Uterine smooth muscle cell (primary cell): Measurements from ENCODE around the gene OR10J5. TPM values are rescaled to one million over a fixed set of nuclear protein-coding genes. Genes with fewer than 3 reads are reported as not detected.

Experiments
- total RNA-seq: library from RNA; depleted of rRNA; stranded (reverse); fragments of >200 nt; gene quantifications from 2 replicates; pipeline ENCODE4 v1.2.3, GENCODE V29; 2014

Gene OR10J5
- not detected in 2 replicates for total RNA-seq

GRCh38 chr1:159535907-159536306, at the start of gene OR10J5:
OR10J5 (minus strand) TSS chr1:159536007; CDS start chr1:159536007, 0 bp downstream.

Other genes with a start within 250 kb of the OR10J5 start
- not detected in 2 replicates for gene FCER1A, start 233.7 kb downstream of the OR10J5 start, total RNA-seq
- not detected in 2 replicates for gene OR10J4, start 103.8 kb downstream of the OR10J5 start, total RNA-seq
- 0.25 TPM in 1 of 2 replicates, not detected in the other for gene OR10J1, start 96.3 kb downstream of the OR10J5 start, total RNA-seq
- not detected in 2 replicates for gene APCS, start 51.8 kb upstream of the OR10J5 start, total RNA-seq
- gene CRP, start 178.6 kb upstream of the OR10J5 start, total RNA-seq, result not detected in 2 replicates
- gene DUSP23, start 245.0 kb upstream of the OR10J5 start, total RNA-seq, result 10.5 and 15.2 TPM in 2 replicates